GM19395 (cell line): ENCODE results near the gene ST6GALNAC3.
A peak's percentile ranks its signal among the peaks of the same experiment; 100 is the strongest.
"Not testable (repeated sequence)": the region's sequence is repeated elsewhere in the genome, so short reads cannot be mapped to it uniquely, and the experiment has no call there.

Source experiments
- ATAC-seq: cut with Tn5 transposase; IDR thresholded peaks from one replicate; pipeline ENCODE4 v1.9.1; 2021; ENCODE audit warnings: mild to moderate bottlenecking, moderate library complexity; ENCODE audit not compliant: unreplicated experiment

The ST6GALNAC3 gene

DNA sequence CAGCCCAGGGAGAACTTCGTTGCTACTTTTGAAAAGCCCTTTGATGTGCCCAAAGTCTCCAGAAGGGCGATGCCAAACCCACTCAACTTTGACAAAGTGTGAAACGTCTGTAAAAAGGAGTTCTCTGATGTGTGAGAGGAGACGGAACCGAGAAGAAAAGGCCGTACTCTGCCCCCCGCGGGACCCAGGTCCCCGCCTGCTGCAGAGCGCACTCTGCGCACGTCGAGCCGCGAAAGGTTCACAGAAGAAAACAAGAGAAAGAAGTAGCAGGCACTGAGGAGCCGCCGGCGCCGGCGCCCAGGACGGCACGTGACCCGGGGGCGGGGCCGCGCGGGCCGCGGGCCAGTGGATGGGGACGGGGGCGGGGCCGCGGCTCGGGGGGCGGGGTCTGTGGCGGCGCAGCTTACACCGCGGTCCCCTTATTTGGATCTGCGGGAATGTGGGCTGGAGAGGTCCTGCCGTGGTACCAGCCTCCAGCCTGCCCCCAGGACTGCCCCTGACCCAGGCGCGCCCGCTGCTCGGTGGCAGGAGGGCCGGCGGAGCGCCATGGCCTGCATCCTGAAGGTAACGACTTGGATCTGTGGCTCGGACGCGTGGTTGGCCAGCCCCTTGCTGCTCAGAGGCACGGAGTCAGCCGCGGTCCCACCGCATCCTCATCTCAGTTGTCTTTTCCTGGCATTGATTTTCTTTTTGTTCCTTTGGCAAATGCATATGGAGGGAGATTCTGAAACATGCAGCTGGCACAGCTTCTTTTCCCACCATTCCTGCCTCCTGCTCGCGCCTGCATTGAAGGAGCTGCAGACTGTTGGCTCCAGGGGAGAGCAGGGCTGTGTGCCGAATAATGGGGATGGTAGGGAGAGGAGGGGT, at the start of gene ST6GALNAC3:
Gene ST6GALNAC3, plus strand, starts transcription at position 426 of the 867 bp plus-strand sequence.
- peak; percentile 86 for ATAC-seq

DNA sequence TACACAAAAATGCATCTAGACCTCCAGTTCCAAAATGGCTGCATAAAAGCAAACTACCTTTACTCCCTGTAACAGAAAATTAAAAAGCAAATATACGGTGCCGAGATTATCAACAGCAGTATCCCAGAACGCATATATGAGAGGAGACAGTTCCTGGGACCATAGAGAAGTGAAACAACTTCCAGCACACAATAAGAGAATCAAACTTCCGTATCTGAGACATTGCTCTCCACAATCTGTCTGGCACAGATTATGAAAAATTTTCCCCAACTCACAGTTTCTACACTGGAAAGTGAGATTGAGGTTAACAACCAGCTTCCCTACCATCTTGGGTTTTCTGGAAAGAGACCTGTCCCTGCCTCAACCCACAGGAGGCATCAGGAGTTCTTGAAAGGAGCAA, 47.2 kb upstream of the ST6GALNAC3 start:
- ATAC-seq: no peak

DNA sequence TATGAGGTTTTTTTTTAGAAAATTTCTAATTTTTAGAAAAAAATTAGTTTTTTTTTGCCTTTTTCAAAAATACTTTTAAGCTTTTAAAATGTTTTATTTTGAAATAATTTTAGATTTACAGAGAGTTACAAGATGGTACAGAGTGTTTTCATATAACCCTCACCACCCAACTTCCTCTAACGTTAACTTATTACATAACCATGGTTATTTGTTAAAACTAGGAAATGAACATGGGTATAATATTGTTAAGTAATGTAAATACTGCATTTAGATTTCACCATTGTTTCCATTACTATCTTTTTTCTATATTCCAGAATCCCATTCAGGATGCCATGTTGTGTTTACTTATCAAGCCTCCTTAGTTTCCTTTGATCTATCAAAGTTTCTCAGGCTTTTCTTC, 45.2 kb upstream of the ST6GALNAC3 start:
- no peak for ATAC-seq

DNA sequence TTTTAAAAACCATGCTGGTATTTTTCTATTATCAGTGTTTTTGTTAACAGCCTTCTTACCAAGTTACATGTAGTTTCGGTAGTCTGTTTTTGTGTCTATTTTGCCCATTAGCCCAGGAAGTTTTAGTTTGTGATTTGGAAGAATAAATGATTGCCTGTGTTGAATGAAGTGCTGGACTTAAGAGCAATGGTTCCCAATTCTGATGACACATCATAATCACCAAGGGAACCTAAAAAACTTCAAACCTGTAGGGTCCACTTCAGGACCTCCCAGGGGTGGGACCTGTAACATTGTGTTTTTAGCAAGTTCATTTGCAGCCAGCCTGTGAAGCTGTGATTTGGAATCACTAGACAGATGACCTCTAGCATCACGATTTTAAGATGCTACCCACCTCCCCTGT, 43.0 kb upstream of the ST6GALNAC3 start:
- no peak for ATAC-seq

DNA sequence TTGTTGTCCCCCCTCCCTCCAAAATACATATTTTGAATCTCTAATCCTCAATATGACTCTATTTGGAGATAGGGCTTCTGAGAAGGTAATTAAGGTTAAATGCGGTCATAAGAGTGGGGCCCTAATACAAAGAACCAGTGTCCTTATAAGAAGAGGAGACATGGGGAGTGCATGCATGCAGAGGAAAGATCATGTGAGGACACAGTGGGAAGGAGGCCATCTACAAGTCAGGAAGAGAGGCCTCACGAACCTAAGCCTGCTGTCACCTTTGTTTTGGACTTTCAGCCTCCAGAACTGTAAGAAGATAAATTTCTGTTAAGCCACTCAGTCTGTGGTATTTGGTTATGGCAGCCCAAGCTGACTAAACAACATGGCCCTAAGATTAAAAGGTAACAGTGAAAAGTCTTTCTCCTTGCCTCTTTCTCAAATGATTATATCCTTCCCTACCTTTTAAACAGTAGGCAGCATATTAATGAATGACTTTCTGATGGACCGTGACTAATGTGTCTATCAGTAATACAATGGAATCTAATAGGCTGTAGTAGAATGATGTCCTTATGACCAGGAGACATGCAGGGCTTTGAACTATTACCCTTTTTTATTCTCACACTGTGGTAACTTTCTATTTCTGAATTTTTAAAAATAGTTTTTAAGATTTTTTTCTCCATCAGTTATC, 40.6 kb upstream of the ST6GALNAC3 start:
- ATAC-seq: no peak

DNA sequence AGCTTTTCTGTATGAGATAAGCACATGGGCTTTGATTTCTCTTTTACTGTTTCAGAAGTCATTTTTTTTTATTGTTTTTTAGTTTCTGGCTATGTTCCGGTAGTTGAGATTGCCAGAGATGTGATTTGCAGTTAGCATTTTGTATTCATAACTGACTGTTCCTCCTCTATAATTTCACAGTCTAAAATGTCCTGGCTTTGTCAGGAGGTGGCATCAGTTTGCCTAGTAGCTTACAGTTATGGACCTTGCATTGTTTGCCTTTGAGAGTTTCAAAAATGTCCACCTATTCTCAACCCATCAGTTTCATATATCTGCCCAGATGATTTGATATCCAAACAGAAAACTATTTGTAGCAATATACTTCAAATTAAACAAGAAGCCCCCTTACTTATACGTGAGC, 39.5 kb upstream of the ST6GALNAC3 start:
- ATAC-seq: no peak

DNA sequence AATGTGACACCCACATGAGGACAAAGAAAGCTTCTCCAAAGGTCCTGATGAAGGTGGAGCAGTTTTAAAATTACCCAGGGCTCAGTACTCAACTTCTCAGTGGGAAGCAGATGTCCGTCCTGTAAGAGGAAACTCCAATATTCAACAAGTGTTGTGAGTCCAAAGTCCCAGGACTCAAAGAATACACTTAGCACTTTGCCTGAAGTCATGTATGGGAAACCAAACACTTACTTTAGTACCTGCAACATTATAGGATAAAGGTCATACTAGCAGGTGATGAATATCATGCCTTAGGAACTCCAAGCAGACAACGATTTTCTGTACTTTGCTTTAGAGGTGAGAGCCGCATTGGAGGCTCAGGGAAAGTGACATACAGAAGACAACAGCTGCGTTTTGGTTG, 37.2 kb upstream of the ST6GALNAC3 start:
- no peak for ATAC-seq

DNA sequence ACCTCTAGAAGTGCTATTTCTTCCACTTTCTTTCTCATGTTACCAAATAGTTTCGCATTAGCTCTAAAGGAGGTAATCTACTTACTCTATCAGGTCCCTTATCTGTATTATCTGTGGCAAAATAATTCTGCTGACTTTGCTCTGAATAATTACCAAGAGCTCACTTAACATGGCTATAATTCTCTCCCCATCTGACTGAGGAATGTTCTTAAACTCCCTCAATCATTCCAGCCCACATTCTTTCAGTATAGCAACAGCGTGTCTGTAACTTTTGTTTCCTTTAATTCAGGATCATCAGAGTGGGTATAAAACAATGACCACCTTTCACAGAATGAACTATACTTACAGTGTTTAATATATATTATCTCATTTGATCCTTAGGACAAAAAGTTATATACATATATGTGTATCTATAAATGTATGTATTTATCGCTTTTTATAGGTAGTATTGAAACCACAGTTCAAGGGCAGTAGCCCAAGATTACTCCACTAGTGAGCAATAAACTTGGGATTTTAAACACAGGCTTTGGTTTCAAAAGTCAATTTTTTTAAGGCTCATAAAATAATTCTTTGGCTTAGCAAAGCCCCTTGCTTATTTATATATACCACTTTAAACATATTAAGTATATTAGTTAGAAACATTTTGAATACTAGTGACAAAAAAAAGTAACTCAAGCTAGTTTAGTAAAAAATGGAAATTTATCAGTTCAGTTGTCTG, 36.1 kb upstream of the ST6GALNAC3 start:
- no peak for ATAC-seq

DNA sequence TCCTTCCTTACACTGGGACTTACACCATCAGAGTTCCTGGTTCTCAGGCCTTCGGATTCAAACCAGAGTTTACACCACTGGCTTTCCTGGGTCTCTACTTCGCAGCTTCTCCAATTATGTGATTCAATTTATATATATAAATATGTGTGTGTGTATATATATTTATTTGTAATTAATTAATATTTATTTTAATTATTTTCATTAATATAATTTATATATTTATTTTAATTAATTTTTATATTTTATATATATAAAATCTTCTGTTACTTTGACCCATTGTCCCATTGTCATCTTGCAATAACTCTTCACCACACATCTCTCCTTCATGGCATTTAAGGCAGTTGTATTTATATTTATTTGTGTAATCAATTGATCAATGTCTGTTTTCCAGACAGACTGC, 28.4 kb upstream of the ST6GALNAC3 start:
- no peak for ATAC-seq

DNA sequence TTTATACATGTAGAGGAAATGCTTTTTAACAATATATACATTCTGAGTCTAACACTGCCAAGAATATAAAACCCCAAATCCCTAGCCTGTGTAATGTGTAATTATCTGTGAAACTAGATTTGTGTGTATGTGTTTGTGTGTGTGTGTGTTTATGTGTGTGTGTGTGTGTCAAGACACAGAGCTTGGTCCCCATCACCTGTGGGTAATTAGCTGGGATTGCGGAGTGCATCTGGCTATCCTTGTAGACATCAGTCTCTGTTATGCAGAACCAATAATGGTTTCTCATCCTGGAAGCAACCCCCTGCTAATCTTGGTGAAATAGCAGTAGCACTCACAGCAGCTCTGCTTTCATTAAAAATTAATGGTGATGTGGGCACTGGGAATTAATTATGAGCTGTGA, 26.3 kb upstream of the ST6GALNAC3 start:
- no peak for ATAC-seq

DNA sequence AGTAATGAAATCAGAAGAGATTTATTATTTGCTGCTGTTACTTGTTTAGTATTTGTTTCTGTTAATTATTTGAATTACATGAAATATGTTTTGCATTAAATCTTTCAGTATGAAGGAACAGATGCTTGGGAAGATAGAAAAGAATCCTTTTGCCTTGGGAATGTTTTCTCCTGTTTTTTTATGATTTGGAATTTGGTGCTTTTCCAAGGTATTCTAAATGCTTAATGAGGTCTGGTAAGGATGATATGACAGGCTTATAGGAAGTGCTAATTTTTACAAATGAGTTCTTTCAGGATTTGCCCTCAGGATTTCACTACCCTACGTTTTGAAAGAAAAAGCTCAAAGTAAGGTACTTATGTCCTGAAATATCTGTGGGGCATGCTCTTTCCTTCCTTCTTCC, 25.6 kb upstream of the ST6GALNAC3 start:
- ATAC-seq: no peak

DNA sequence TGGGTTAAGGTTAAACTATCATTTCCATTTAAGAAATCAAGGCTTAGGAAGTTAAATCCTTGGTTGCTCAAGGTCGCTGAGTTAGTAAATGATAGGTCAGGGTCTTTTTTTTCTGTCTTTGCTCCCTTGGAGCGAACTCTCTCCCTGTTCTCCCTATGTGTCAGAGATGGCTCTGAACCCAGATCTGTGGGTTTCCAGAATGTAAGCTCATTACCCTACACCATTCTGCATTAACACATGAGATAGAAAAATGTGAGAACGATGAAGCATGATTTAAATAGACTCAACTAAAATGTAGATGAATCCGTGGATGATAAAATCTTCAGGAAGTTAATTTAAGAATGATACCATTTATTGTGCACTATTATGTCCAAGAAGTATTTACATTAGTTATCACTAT, 25.0 kb upstream of the ST6GALNAC3 start:
- no peak for ATAC-seq

DNA sequence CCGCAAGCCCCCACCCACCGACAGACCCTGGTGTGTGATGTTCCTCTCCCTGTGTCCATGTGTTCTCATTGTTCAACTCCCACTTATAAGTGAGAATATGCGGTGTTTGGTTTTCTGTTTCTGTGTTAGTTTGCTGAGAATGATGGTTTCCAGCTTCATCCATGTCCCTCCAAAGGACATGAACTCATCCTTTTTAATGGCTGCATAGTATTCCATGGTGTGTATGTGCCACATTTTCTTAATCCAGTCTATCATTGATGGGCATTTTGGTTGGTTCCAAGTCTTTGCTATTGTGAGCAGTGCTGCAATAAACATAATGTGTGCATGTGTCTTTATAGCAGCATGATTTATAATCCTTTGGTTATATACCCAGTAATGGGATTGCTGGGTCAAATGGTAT, 24.5 kb upstream of the ST6GALNAC3 start:
- not testable (repeated sequence) for ATAC-seq

DNA sequence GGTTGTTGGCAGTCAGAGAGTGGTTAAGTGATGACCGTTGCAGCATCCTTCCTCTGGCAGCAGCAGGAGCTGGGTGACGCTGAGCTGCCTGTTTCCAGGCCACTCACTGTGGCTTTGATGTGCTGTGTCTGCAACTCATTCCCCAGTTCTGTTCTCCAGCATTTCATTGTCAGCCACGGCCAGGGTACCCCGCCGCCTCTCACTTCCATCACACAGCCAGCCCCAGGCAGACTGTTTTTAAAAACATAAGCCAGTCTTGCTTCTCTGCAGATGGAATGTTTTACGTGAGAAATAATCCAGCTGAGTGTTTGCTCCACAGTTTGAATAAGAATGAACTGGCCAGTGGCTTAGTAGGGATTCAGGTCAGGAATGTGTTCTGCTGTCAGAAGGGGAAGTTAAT, 21.5 kb upstream of the ST6GALNAC3 start:
- no peak for ATAC-seq

DNA sequence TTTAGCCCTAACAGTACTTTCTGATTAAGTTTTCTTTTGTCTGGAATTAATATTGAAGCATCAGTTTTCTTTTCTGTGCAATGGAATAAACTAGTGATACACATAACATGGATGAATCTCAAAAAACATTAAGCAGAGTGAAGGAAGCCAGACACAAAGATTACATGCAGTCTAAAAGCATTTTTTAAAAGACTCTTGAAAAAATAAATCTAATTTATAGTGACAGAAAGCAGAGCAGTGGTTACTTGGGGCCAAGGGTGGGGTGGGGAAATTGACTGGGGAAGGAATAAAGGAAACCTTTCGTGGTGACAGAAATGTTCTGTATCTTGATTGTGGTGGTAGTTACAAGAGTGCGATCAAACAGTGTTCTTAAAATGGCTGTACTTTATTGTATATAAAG, 20.2 kb upstream of the ST6GALNAC3 start:
- ATAC-seq: no peak

DNA sequence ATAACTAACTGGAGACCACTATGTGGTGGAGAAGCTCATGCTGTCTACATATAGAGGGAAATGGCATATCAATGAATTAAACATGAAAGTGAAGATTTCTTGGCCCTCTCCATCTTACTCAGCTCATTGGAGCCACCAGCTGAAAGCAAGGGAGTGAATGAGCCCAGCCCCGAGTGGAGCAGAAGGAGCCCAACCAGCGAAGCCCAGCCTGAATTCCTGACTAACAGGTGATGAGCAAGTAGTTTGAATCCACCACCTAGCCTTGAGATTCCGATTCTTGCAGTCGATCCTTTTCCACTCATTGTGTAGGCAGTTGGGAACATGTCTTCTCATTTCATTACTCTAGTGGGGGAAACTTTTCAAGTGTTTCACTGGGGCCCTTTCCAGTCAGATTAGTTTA, 18.6 kb upstream of the ST6GALNAC3 start:
- ATAC-seq: no peak

DNA sequence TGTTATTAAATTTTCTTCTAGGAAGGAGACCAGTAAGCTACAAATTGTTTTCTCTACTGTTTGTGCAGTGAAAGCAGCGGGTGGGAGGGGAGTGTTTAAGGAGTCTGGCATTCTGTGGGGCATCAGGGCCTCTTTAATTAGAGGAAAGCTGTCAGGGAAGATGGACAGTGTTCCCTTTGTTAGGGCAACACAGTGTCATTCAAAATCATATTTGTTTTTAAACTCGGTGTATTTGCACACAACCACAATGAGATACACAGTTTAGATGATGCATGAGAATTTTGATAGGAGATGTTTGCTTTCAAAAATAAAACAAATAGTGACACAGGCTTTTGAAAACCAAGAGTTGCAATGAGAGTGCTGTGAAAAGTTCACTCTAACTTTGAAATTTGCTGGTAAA, 15.1 kb upstream of the ST6GALNAC3 start:
- no peak for ATAC-seq

DNA sequence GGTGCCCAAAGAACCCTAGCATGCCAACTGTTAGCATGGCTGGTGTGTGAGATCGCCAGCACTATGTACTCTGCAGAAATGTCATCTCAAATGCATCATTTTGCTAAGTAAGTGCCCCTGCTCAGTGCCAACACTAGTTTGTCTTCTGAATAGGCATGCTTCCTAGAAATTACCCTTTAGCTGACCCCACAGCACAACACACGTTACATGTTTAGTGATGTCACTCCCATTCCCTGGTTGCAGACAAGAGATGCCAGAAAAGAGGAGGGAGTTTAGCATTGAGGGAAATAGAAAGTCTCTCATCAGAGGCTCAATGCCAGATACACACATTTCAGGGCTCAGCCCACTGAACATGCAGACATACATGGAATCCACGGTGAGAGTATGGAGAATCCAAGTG, 9.3 kb upstream of the ST6GALNAC3 start:
- ATAC-seq: no peak

DNA sequence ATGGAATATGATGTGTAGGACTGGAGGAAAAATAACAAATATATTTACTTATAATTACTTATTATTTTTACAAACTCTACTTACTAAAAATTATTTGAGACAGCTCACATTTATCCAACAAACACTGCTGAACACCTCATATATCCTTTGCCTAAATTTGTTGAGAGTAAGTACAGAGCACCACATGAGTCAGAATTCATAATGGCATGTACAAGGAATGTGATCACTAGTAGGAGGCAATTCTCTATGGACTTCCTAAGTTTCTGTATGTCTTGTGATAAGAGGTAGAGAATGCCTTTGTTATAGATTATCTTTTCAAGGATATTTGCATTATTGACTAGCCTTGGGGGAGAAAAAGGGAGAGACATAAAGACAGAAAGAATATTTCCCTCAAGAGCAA, 8.2 kb upstream of the ST6GALNAC3 start:
- no peak for ATAC-seq

DNA sequence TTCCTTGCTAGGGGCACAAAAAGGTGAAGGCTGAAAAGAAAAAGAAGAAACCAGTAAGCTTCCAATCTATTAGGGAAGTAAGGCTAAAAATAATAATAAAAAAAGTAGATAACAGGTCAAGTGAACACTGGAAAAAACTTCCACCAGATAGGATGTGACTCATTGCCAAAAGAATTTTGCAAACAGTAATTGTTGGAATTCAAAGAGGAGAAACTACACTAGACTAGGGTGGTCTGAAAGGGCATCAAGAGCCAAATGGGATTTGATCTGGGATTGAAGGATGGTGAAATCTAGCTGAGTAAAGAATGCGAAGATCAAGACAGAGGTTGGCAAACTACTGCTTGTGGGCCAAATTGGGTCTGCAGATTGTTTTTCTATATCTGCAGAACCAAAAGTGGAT, 6.0 kb upstream of the ST6GALNAC3 start:
- ATAC-seq: no peak

DNA sequence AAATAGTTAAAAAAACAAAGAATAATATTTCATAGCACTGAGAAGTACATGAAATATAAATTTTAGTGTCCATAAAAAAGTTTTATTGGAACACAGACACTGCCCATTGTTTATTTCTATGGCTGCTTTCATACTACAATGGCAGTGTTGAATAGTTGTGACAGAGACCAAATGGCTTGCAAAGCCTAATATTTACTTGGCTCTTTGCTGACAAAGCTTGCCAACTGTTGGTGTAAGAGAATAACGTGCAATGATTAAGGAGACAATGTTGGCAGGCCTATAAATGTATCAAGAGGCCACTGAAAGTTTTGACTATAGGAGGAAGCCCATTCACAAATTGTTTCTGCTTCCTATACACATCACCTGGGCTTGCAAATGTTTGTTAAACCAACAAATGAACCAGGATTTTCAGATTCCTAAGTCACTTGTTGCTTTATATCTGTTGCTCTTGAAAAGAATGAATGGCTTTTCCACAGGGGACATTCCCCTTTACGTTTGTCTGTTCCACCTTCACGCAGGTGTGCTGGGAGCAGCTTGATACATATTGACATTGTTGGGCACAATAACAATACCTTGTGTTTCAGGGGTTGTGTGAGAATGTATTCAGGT, 5.5 kb upstream of the ST6GALNAC3 start:
- ATAC-seq: no peak
